Caco-2 (cell line): ENCODE results near the gene NPTXR. TPM values are rescaled to one million over a fixed set of nuclear protein-coding genes. Genes with fewer than 3 reads are reported as not detected.

Experiments
- BruUV-seq: library from RNA; stranded (reverse); fragments of 400-500 nt; replicated peaks from 2 replicates; lab custom pipeline; 2021; lab: Mats Ljungman, UMichigan
- CTCF ChIA-PET: fragments of 300-600 bp; sonication (Branson Sonifier 250); formaldehyde crosslinking; loops from one replicate; lab custom pipeline; 2022; ENCODE audit warnings: antibody characterized with exemption; lab: Charles Lee
- POLR2A ChIA-PET: fragments of 300-600 bp; sonication (Branson Sonifier 250); formaldehyde crosslinking; loops from one replicate; lab custom pipeline; 2022; ENCODE audit warnings: antibody characterized with exemption; lab: Charles Lee
- DNase-seq, 2 experiments: peaks; one replicate each; pipeline versions ENCODE4 v3.0.0 to v3.0.0-alpha.2; 2020 to 2022
- H3K27me3 ChIP-seq: replicated peaks from 2 replicates; pipeline ENCODE4 v1.6.0; 2011; ENCODE audit warnings: low read length; ENCODE audit not compliant: control insufficient read depth, insufficient read depth
- H3K36me3 ChIP-seq: 2 replicates; pipeline ENCODE4 v1.5.1; 2011; ENCODE audit warnings: low read length; ENCODE audit not compliant: control insufficient read depth, insufficient read depth
- H3K4me1 ChIP-seq: fragments of 250-450 bp; sonication (Bioruptor Pico); 2 replicates; pipeline ENCODE4 v1.5.1; 2020; ENCODE audit warnings: mild to moderate bottlenecking
- H3K4me3 ChIP-seq: 2 replicates; pipeline ENCODE4 v1.5.1; 2011; ENCODE audit warnings: low read depth, mild to moderate bottlenecking, control low read depth, low read length
- H3K9me3 ChIP-seq: fragments of 250-450 bp; sonication (Bioruptor Pico); 2 replicates; pipeline ENCODE4 v1.5.1; 2020; ENCODE audit warnings: mild to moderate bottlenecking, moderate library complexity
- H3K27ac Mint-ChIP-seq: one replicate; pipeline ENCODE4 v1.8.0; 2022; ENCODE audit warnings: mixed read lengths; ENCODE audit not compliant: unreplicated experiment
- H3K27me3 Mint-ChIP-seq: one replicate; pipeline ENCODE4 v1.8.0; 2022; ENCODE audit warnings: mixed read lengths; ENCODE audit not compliant: insufficient read depth, unreplicated experiment
- H3K36me3 Mint-ChIP-seq: one replicate; pipeline ENCODE4 v1.8.0; 2022; ENCODE audit warnings: mild to moderate bottlenecking, mixed read lengths; ENCODE audit not compliant: insufficient read depth, unreplicated experiment
- H3K4me1 Mint-ChIP-seq: one replicate; pipeline ENCODE4 v1.8.0; 2022; ENCODE audit warnings: low read depth, mixed read lengths; ENCODE audit not compliant: unreplicated experiment
- H3K4me3 Mint-ChIP-seq: one replicate; pipeline ENCODE4 v1.8.0; 2022; ENCODE audit warnings: mild to moderate bottlenecking, moderate library complexity, mixed read lengths; ENCODE audit not compliant: unreplicated experiment
- H3K9me3 Mint-ChIP-seq: one replicate; pipeline ENCODE4 v1.8.0; 2022; ENCODE audit warnings: mixed read lengths; ENCODE audit not compliant: unreplicated experiment
- intact Hi-C: fragments of 100-400 bp; cut with micrococcal nuclease; formaldehyde crosslinking; loops from one replicate; pipeline ENCODE4 v1.10.0; 2022; ENCODE audit not compliant: unreplicated experiment
- total RNA-seq: library from RNA; stranded (reverse); gene quantifications from 2 replicates; pipeline ENCODE4 v1.2.3, GENCODE V29; 2022
- TF ChIP-seq, protein P1 (sequence below), 2 experiments: fragments of 200-600 bp in 1 of 2; IDR thresholded peaks; 1 replicate in 1 of 2; 2 replicates in 1 of 2; pipeline versions ENCODE4 v1.5.1 to v1.8.0; 2011 to 2022; ENCODE audit warnings: antibody characterized with exemption in 1 of 2, control low read depth in 1 of 2, inconsistent platforms in 1 of 2, low read depth in 1 of 2, low read length in 1 of 2, mild to moderate bottlenecking in 1 of 2, moderate library complexity in 1 of 2; ENCODE audit not compliant: insufficient read depth in 1 of 2, severe bottlenecking in 1 of 2, unreplicated experiment in 1 of 2

The NPTXR gene
- total RNA-seq, 1 experiment from 2014 or later = 16.4 TPM

GRCh38 chr22:38784856-38785255 lies 59.0 kb downstream of the NPTXR start:
- intact Hi-C loops = no loop called here
- H3K4me1 ChIP-seq = no peaks in the 10 kb centered on the region
- H3K9me3 ChIP-seq = no peaks in the 10 kb centered on the region
- BruUV-seq = no TSS peak
- ChIA-PET POLR2A (no interaction called here), CTCF (no interaction called here)
- Mint-ChIP-seq H3K27ac (no peak overlapping the region), H3K27me3 (no peaks in the 10 kb centered on the region), H3K36me3 (peaks cover 6% of the 10 kb centered on the region), H3K4me3 (no peak overlapping the region), H3K4me1 (no peaks in the 10 kb centered on the region), H3K9me3 (no peaks in the 10 kb centered on the region)
- H3K27me3 ChIP-seq = no peaks in the 10 kb centered on the region
- no peak for DNase-seq
- H3K4me3 ChIP-seq = no peak overlapping the region
- no peaks in the 10 kb centered on the region for H3K36me3 ChIP-seq
- TF ChIP-seq, protein P1, sequence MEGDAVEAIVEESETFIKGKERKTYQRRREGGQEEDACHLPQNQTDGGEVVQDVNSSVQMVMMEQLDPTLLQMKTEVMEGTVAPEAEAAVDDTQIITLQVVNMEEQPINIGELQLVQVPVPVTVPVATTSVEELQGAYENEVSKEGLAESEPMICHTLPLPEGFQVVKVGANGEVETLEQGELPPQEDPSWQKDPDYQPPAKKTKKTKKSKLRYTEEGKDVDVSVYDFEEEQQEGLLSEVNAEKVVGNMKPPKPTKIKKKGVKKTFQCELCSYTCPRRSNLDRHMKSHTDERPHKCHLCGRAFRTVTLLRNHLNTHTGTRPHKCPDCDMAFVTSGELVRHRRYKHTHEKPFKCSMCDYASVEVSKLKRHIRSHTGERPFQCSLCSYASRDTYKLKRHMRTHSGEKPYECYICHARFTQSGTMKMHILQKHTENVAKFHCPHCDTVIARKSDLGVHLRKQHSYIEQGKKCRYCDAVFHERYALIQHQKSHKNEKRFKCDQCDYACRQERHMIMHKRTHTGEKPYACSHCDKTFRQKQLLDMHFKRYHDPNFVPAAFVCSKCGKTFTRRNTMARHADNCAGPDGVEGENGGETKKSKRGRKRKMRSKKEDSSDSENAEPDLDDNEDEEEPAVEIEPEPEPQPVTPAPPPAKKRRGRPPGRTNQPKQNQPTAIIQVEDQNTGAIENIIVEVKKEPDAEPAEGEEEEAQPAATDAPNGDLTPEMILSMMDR (IDR thresholded peaks at IDR 0.05; ENCODE audit: insufficient read depth in 1 of 2, low read depth in 1 of 2, low read length in 1 of 2, severe bottlenecking in 1 of 2, unreplicated experiment in 1 of 2) = no peak

- TF ChIP-seq, protein P1 (IDR thresholded peaks at IDR 0.05; ENCODE audit: insufficient read depth in 1 of 2, low read depth in 1 of 2, low read length in 1 of 2, severe bottlenecking in 1 of 2, unreplicated experiment in 1 of 2) = no peak
- Mint-ChIP-seq H3K27ac (no peak overlapping the region), H3K9me3 (no peaks in the 10 kb centered on the region), H3K4me3 (no peak overlapping the region), H3K4me1 (no peaks in the 10 kb centered on the region), H3K36me3 (peaks cover 6% of the 10 kb centered on the region), H3K27me3 (no peaks in the 10 kb centered on the region)
- ChIA-PET POLR2A (no interaction called here), CTCF (interaction anchor here (1.3 kb wide), 1 partner anchor 15 kb away, joined by 5 read pairs; no protein-coding TSS in a partner anchor)
- no peaks in the 10 kb centered on the region for H3K4me1 ChIP-seq
- no peaks in the 10 kb centered on the region for H3K9me3 ChIP-seq
- intact Hi-C loops = no loop called here
- no peaks in the 10 kb centered on the region for H3K27me3 ChIP-seq
- BruUV-seq = no TSS peak
- no peaks in the 10 kb centered on the region for H3K36me3 ChIP-seq
- H3K4me3 ChIP-seq = no peak overlapping the region
- no peak for DNase-seq
Measured at GRCh38 chr22:38784035-38784434, 59.8 kb downstream of the NPTXR start.

- TF ChIP-seq, protein P1 (IDR thresholded peaks at IDR 0.05; ENCODE audit: insufficient read depth in 1 of 2, low read depth in 1 of 2, low read length in 1 of 2, severe bottlenecking in 1 of 2, unreplicated experiment in 1 of 2) = no peak
- Mint-ChIP-seq H3K27ac (no peak overlapping the region), H3K9me3 (no peaks in the 10 kb centered on the region), H3K36me3 (peaks cover 6% of the 10 kb centered on the region), H3K4me1 (no peaks in the 10 kb centered on the region), H3K4me3 (no peak overlapping the region), H3K27me3 (no peaks in the 10 kb centered on the region)
- H3K9me3 ChIP-seq = no peaks in the 10 kb centered on the region
- no TSS peak for BruUV-seq
- CTCF ChIA-PET = interaction anchor here (1.3 kb wide), 1 partner anchor 14 kb away, joined by 5 read pairs; no protein-coding TSS in a partner anchor
- no peak for DNase-seq
- POLR2A ChIA-PET = no interaction called here
- H3K36me3 ChIP-seq = no peaks in the 10 kb centered on the region
- H3K27me3 ChIP-seq = no peaks in the 10 kb centered on the region
- no peak overlapping the region for H3K4me3 ChIP-seq
- H3K4me1 ChIP-seq = no peaks in the 10 kb centered on the region
- intact Hi-C loops = no loop called here
Measured at GRCh38 chr22:38783095-38783615, 60.7 kb downstream of the NPTXR start.
